ENCODE results near the gene DGUOK.

DNA sequence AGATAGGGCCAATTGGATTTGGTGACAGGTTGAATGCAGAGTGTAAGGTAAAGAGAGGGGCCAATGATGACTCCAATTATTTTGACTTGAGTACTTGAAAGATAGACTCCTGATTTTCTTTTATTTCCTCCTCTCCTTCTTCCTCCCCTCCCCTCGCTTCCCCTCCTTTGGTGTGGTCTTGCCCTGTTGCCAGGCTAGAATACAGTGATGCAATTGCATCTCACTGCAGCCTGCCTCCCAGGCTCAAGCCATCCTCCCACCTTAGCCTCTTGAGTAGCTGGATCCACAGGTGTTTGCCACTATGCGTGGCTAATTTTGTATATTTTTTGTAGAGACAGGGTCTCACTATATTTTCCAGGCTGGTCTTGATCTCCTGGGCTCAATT is 2.3 kb downstream of the DGUOK start:
- no peak for TF ChIP-seq EZH2phosphoT487 (IDR thresholded peaks at IDR 0.05; ENCODE audit: low read depth)
- TF ChIP-seq CTCF (IDR thresholded peaks at IDR 0.05; ENCODE audit: low read depth, low read length) = no peak

All from OCI-LY3 (cell line).